Esophagus squamous epithelium (tissue), 5 donors: ENCODE results near the gene NUP98. TPM values are rescaled to one million over a fixed set of nuclear protein-coding genes. Genes with fewer than 3 reads are reported as not detected.
"Not testable (repeated sequence)": the region's sequence is repeated elsewhere in the genome, so short reads cannot be mapped to it uniquely, and the experiment has no call there.

ENCODE experiments used
- DNase-seq: peaks from one replicate; lab custom pipeline; 2025; lab: John Stamatoyannopoulos, UW
- H3K27ac ChIP-seq, 4 donors: fragments of 200-600 bp; sonication (generic); one replicate each; pipeline ENCODE4 v1.5.1; 2016 to 2019; ENCODE audit warnings: mild to moderate bottlenecking in 1 of 4
- H3K27me3 ChIP-seq, 4 donors: fragments of 200-600 bp; sonication (generic); 1 replicate in 3 of 4; 2 replicates in 1 of 4; pipeline versions ENCODE4 v1.5.1 to v1.6.0; 2017 to 2021; ENCODE audit warnings: antibody characterized with exemption in 1 of 4
- H3K36me3 ChIP-seq, 3 donors: fragments of 200-600 bp; sonication (generic); one replicate each; pipeline ENCODE4 v1.5.1; 2016 to 2019
- H3K4me1 ChIP-seq, 3 donors: fragments of 200-600 bp; sonication (generic); one replicate each; pipeline ENCODE4 v1.5.1; 2017 to 2019
- H3K4me3 ChIP-seq, 4 donors: fragments of 200-600 bp; sonication (generic); 1 replicate in 3 of 4; 2 replicates in 1 of 4; pipeline ENCODE4 v1.5.1; 2016 to 2019; ENCODE audit warnings: mild to moderate bottlenecking in 2 of 4, moderate library complexity in 1 of 4
- H3K9me3 ChIP-seq, 3 donors: fragments of 200-600 bp; sonication (generic); one replicate each; pipeline ENCODE4 v1.5.1; 2016 to 2019
- CTCF ChIP-seq, 6 experiments: fragments of 450-650 bp in 4 of 6; fragments of 200-600 bp in 2 of 6; sonication (generic) in 2 of 6; IDR thresholded peaks; one replicate each; pipeline ENCODE4 v1.5.1; 2016 to 2019; ENCODE audit warnings: antibody characterized with exemption in 6 of 6, mild to moderate bottlenecking in 4 of 6, moderate library complexity in 4 of 6
- POLR2A ChIP-seq, 4 donors: fragments of 450-650 bp; IDR thresholded peaks; one replicate each; pipeline ENCODE4 v1.6.1; 2017; ENCODE audit warnings: antibody characterized with exemption in 4 of 4, mild to moderate bottlenecking in 4 of 4, moderate library complexity in 3 of 4
- WGBS, 2 donors: methylation state at CpG; one replicate each; pipeline ENCODE4 v1.1.5; 2018; 5-methylcytosine and 5-hydroxymethylcytosine counted together
- intact Hi-C: fragments of 100-400 bp; cut with DNase I; formaldehyde crosslinking; loops from one replicate; pipeline ENCODE4 v1.15.0; 2022
- total RNA-seq, 4 donors: library from RNA; depleted of rRNA; stranded (reverse); fragments of >200 nt; gene quantifications; one replicate each; pipeline ENCODE4 v1.1.0, GENCODE V29; 2016
- donor health status: DM: yes; HTN: yes; CAD: no.

NUP98 gene
- total RNA-seq, 4 donors from 2014 or later = 54.2 to 110 (median 79.2) TPM

GRCh38 chr11:3781423-3781822 lies 15.9 kb downstream of the NUP98 start:
- peaks cover 0 to 44% (median 6%) of the 10 kb centered on the region in 3 donors for H3K4me1 ChIP-seq
- DNase-seq = no peak
- TF ChIP-seq CTCF (IDR thresholded peaks at IDR 0.05) (no peak), POLR2A (IDR thresholded peaks at IDR 0.05) (no peak)
- 3 to 7% methylated on average over 2 of the region's 2 CpGs for whole genome bisulfite sequencing, 2 donors
- no peaks in the 10 kb centered on the region for H3K9me3 ChIP-seq
- H3K4me3 ChIP-seq = no peak overlapping the region
- H3K27me3 ChIP-seq = no peaks in the 10 kb centered on the region
- intact Hi-C loops = no loop called here
- peak overlapping the region in 1 of 4 donors; percentile 1 for H3K27ac ChIP-seq
- H3K36me3 ChIP-seq = peaks cover 0 to 73% (median 19%) of the 10 kb centered on the region in 3 donors

- peaks cover 6 to 100% (median 51%) of the 10 kb centered on the region in 3 donors for H3K36me3 ChIP-seq
Observed at GRCh38 chr11:3775736-3776406, 21.5 kb downstream of the NUP98 start.

GRCh38 chr11:3773180-3773579 lies 24.2 kb downstream of the NUP98 start:
- no peak for TF ChIP-seq POLR2A (IDR thresholded peaks at IDR 0.05)
- TF ChIP-seq CTCF (IDR thresholded peaks at IDR 0.05) = no peak
- Histone ChIP-seq H3K36me3 (peaks cover 10 to 100% (median 58%) of the 10 kb centered on the region in 3 donors), H3K9me3 (no peaks in the 10 kb centered on the region), H3K4me1 (peaks cover 0 to 6% (median 0%) of the 10 kb centered on the region in 3 donors), H3K4me3 (no peak overlapping the region), H3K27me3 (no peaks in the 10 kb centered on the region), H3K27ac (no peak overlapping the region)
- intact Hi-C loops = no loop called here
- 83 to 88% methylated on average over 4 of the region's 4 CpGs for WGBS, 2 donors
- no peak for DNase-seq

More at GRCh38 chr11:3775736-3776406, 21.5 kb downstream of the NUP98 start:
- no peaks in the 10 kb centered on the region for H3K27me3 ChIP-seq
- TF ChIP-seq CTCF (IDR thresholded peaks at IDR 0.05) (no peak), POLR2A (IDR thresholded peaks at IDR 0.05) (no peak)
- H3K4me1 ChIP-seq = peaks cover 0 to 9% (median 0%) of the 10 kb centered on the region in 3 donors
- H3K9me3 ChIP-seq = no peaks in the 10 kb centered on the region
- no peak overlapping the region for H3K27ac ChIP-seq
- no peak for DNase-seq
- intact Hi-C loops = no loop called here
- 68 to 70% methylated on average over 7 of the region's 7 CpGs for WGBS, 2 donors
- H3K4me3 ChIP-seq = no peak overlapping the region

GRCh38 chr11:3767536-3767935 lies 29.8 kb downstream of the NUP98 start:
- no peaks in the 10 kb centered on the region for H3K4me1 ChIP-seq
- no peak for DNase-seq
- no peaks in the 10 kb centered on the region for H3K9me3 ChIP-seq
- 70 to 78% methylated on average over 3 of the region's 3 CpGs for WGBS, 2 donors
- TF ChIP-seq POLR2A (IDR thresholded peaks at IDR 0.05) (no peak), CTCF (IDR thresholded peaks at IDR 0.05) (no peak)
- H3K27ac ChIP-seq = no peak overlapping the region
- peaks cover 8 to 100% (median 74%) of the 10 kb centered on the region in 3 donors for H3K36me3 ChIP-seq
- intact Hi-C loops = no loop called here
- no peaks in the 10 kb centered on the region for H3K27me3 ChIP-seq
- no peak overlapping the region for H3K4me3 ChIP-seq

GRCh38 chr11:3766836-3767235 lies 30.5 kb downstream of the NUP98 start:
- H3K36me3 ChIP-seq = peaks cover 8 to 100% (median 74%) of the 10 kb centered on the region in 3 donors
- intact Hi-C loops, H3K27me3 ChIP-seq, DNase-seq, H3K4me3 ChIP-seq, H3K27ac ChIP-seq, H3K4me1 ChIP-seq, H3K9me3 ChIP-seq: not testable (repeated sequence)
- 66 to 82% methylated on average over 9 of the region's 9 CpGs for WGBS, 2 donors
